Measurements from ENCODE around the gene NELFCD. TPM values are rescaled to one million over a fixed set of nuclear protein-coding genes. Genes with fewer than 3 reads are reported as not detected.

The NELFCD gene
- total RNA-seq, 1 experiment from 2014 or later, result 88.2 TPM

GRCh38 chr20:59035381-59035780, 54.3 kb downstream of the NELFCD start:
- no peak overlapping the region for H2AFZ ChIP-seq (ENCODE audit: low read depth, low read length, poor library complexity, severe bottlenecking)
- no peak overlapping the region for H3K27ac ChIP-seq (ENCODE audit: low read depth, low read length)
- no peak overlapping the region for H3K4me3 ChIP-seq (replicated peaks in 1 of 2; ENCODE audit: low read depth in 1 of 2, low read length in 2 of 2)
- ChIA-PET POLR2A (no interaction called here), RAD21 (ENCODE audit: low non-redundant PET in 1 of 2, low total read pairs in 2 of 2, uncharacterized antibody in 2 of 2, unreplicated experiment in 2 of 2) (no interaction called here), CTCF (no interaction called here)
- no peaks in the 10 kb centered on the region for H3K27me3 ChIP-seq (ENCODE audit: insufficient read depth, low read length)
- H3K4me2 ChIP-seq (ENCODE audit: low read length), result no peak overlapping the region
- peaks cover 10 to 25% of the 10 kb centered on the region in 2 experiments for H3K4me1 ChIP-seq (ENCODE audit: control insufficient read depth in 1 of 2, insufficient read depth in 2 of 2, low read length in 2 of 2)
- ATAC-seq (no peak), DNase-seq (ENCODE audit: low read depth, low spot score) (no peak)
- H4K20me1 ChIP-seq (ENCODE audit: insufficient read depth), result no peaks in the 10 kb centered on the region
- H3K9ac ChIP-seq (ENCODE audit: low read length), result no peak overlapping the region
- H3K36me3 ChIP-seq (ENCODE audit: control insufficient read depth in 1 of 2, insufficient read depth in 2 of 2, low read length in 2 of 2), result peaks cover 36 to 41% of the 10 kb centered on the region in 2 experiments
- TF ChIP-seq EZH2phosphoT487 (IDR thresholded peaks at IDR 0.05; ENCODE audit: borderline replicate concordance), result no peak
- TF ChIP-seq SP1 (IDR thresholded peaks at IDR 0.05; ENCODE audit: low read depth), result no peak
- no peak for TF ChIP-seq CBX3 (IDR thresholded peaks at IDR 0.05; ENCODE audit: low read depth)
- no peak for TF ChIP-seq RAD21 (IDR thresholded peaks at IDR 0.05; ENCODE audit: low read depth)
- no peak for TF ChIP-seq ZNF274 (IDR thresholded peaks at IDR 0.05; ENCODE audit: low read depth, low read length)
- no peak for TF ChIP-seq POLR2A (IDR thresholded peaks at IDR 0.05; ENCODE audit: borderline replicate concordance, extremely low read depth, insufficient read depth, insufficient read length)
- no peak for TF ChIP-seq MAX (IDR thresholded peaks at IDR 0.05)
- TF ChIP-seq POLR2AphosphoS5 (IDR thresholded peaks at IDR 0.05; ENCODE audit: low read depth, low read length), result no peak
- no peak for TF ChIP-seq SRF (IDR thresholded peaks at IDR 0.05; ENCODE audit: low read depth)
- TF ChIP-seq YY1 (IDR thresholded peaks at IDR 0.05; ENCODE audit: extremely low read depth, insufficient replicate concordance, low read depth, low read length), result no peak
- no peak for TF ChIP-seq ZBTB33 (IDR thresholded peaks at IDR 0.05; ENCODE audit: extremely low read depth, insufficient replicate concordance, low read length)
- TF ChIP-seq JUND (IDR thresholded peaks at IDR 0.05), result no peak
- TF ChIP-seq ELF1 (IDR thresholded peaks at IDR 0.05; ENCODE audit: borderline replicate concordance, low read depth), result no peak
- no peak for TF ChIP-seq ZFX (IDR thresholded peaks at IDR 0.05)
- TF ChIP-seq EGR1 (IDR thresholded peaks at IDR 0.05; ENCODE audit: low read depth), result no peak
- no peak for TF ChIP-seq CEBPB (IDR thresholded peaks at IDR 0.05; ENCODE audit: low read depth)
- TF ChIP-seq SIN3A (IDR thresholded peaks at IDR 0.05; ENCODE audit: low read depth), result no peak
- TF ChIP-seq, protein P1, sequence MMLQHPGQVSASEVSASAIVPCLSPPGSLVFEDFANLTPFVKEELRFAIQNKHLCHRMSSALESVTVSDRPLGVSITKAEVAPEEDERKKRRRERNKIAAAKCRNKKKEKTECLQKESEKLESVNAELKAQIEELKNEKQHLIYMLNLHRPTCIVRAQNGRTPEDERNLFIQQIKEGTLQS (IDR thresholded peaks at IDR 0.05), result no peak
- TF ChIP-seq FOSL1 (IDR thresholded peaks at IDR 0.05; ENCODE audit: low read depth), result no peak
- no peak for TF ChIP-seq CTCF (IDR thresholded peaks at IDR 0.05 in 2 of 3, conservative IDR thresholded peaks at IDR 0.05 in 1 of 3; ENCODE audit: borderline replicate concordance in 1 of 3, insufficient read depth in 1 of 3, low read depth in 2 of 3, low read length in 2 of 3)
- H3K9me2 ChIP-seq (ENCODE audit: insufficient read depth), result no peaks in the 10 kb centered on the region
- H3K9me3 ChIP-seq (ENCODE audit: control insufficient read depth in 1 of 2, insufficient read depth in 1 of 2, low read depth in 1 of 2, low read length in 2 of 2), result no peaks in the 10 kb centered on the region
- no TSS peak for BruUV-seq (replicated peaks)
- H3K79me2 ChIP-seq (ENCODE audit: insufficient read depth, low read length), result peaks cover 70% of the 10 kb centered on the region
- intact Hi-C loops (cut with micrococcal nuclease), result loop anchor here (10.0 kb wide), 1 partner anchor 141 kb away; no protein-coding TSS in a partner anchor
